Fibroblast of lung (primary cell): Measurements from ENCODE around the gene VAPB. TPM values are rescaled to one million over a fixed set of nuclear protein-coding genes. Genes with fewer than 3 reads are reported as not detected.

Experiments
- DNase-seq, 2 donors: peaks; one replicate each; pipeline versions ENCODE4 v3.0.0 to v3.0.0-alpha.2; 2010; ENCODE audit warnings: low read depth in 2 of 2
- H2AFZ ChIP-seq: 2 replicates; pipeline ENCODE4 v1.5.1; 2012; ENCODE audit warnings: low read length, control low read depth, inconsistent platforms
- H3K27ac ChIP-seq: 2 replicates; pipeline ENCODE4 v1.5.1; 2011; ENCODE audit warnings: low read length, control low read depth; ENCODE audit not compliant: insufficient read depth
- H3K27me3 ChIP-seq: 2 replicates; pipeline ENCODE4 v1.5.1; 2011; ENCODE audit warnings: mild to moderate bottlenecking, low read length; ENCODE audit not compliant: control insufficient read depth, insufficient read depth
- H3K36me3 ChIP-seq: 2 replicates; pipeline ENCODE4 v1.5.1; 2011; ENCODE audit warnings: low read length; ENCODE audit not compliant: control insufficient read depth, insufficient read depth
- H3K4me1 ChIP-seq: 2 replicates; pipeline ENCODE4 v1.5.1; 2011; ENCODE audit warnings: low read length; ENCODE audit not compliant: control insufficient read depth, insufficient read depth; ENCODE audit errors: extremely low read depth
- H3K4me2 ChIP-seq: 2 replicates; pipeline ENCODE4 v1.5.1; 2011; ENCODE audit warnings: low read length, control low read depth; ENCODE audit not compliant: insufficient read depth; ENCODE audit errors: extremely low read depth
- H3K4me3 ChIP-seq, 4 experiments: fragments of 200-600 bp in 1 of 4; sonication (generic) in 1 of 4; replicated peaks in 1 of 4; 2 replicates each; pipeline ENCODE4 v1.5.1; 2011 to 2016; ENCODE audit warnings: low read length in 4 of 4, low read depth in 3 of 4, mild to moderate bottlenecking in 3 of 4, control low read depth in 2 of 4, inconsistent platforms in 1 of 4, mixed read lengths in 1 of 4; ENCODE audit not compliant: insufficient read depth in 1 of 4; ENCODE audit errors: control extremely low read depth in 1 of 4
- H3K79me2 ChIP-seq: 2 replicates; pipeline ENCODE4 v1.5.1; 2012; ENCODE audit warnings: mild to moderate bottlenecking, low read length, inconsistent platforms; ENCODE audit not compliant: control insufficient read depth, insufficient read depth
- H3K9ac ChIP-seq: 2 replicates; pipeline ENCODE4 v1.5.1; 2011; ENCODE audit warnings: mild to moderate bottlenecking, low read length, control low read depth; ENCODE audit not compliant: insufficient read depth
- H3K9me3 ChIP-seq: 2 replicates; pipeline ENCODE4 v1.5.1; 2012; ENCODE audit warnings: low read depth, low read length; ENCODE audit not compliant: control insufficient read depth, insufficient read depth
- H4K20me1 ChIP-seq: 2 replicates; pipeline ENCODE4 v1.5.1; 2011; ENCODE audit warnings: low read length; ENCODE audit not compliant: control insufficient read depth, insufficient read depth; ENCODE audit errors: extremely low read depth
- EZH2 ChIP-seq: IDR thresholded peaks from 2 replicates; pipeline ENCODE4 v1.5.1; 2012; ENCODE audit warnings: low read length, control low read depth, mild to moderate bottlenecking; ENCODE audit errors: missing control alignments
- polyA plus RNA-seq, 2 donors: library from polyadenylated mRNA; depleted of rRNA in 1 of 2; stranded (reverse) in 1 of 2; unstranded in 1 of 2; fragments of >200 nt; gene quantifications; 2 replicates each; pipeline ENCODE4 v1.2.1, GENCODE V29; 2011 to 2012; ENCODE audit warnings: missing spikeins in 1 of 2
- total RNA-seq: library from RNA; depleted of rRNA; stranded (reverse); fragments of >200 nt; gene quantifications from 2 replicates; pipeline ENCODE4 v1.2.1, GENCODE V29; 2014
- TF ChIP-seq, protein P1 (sequence below), 2 donors: IDR thresholded peaks in 1 of 2; conservative IDR thresholded peaks in 1 of 2; 1 replicate in 1 of 2; 2 replicates in 1 of 2; pipeline ENCODE4 v1.5.1; 2011 to 2012; ENCODE audit warnings: low read length in 2 of 2, control low read depth in 1 of 2, inconsistent platforms in 1 of 2, low read depth in 1 of 2, mild to moderate bottlenecking in 1 of 2

VAPB gene
- total and polyA plus RNA-seq, 2 donors (not counting 1 experiment from before 2014, with no cell fraction given), result 13.0 to 43.7 TPM

DNA sequence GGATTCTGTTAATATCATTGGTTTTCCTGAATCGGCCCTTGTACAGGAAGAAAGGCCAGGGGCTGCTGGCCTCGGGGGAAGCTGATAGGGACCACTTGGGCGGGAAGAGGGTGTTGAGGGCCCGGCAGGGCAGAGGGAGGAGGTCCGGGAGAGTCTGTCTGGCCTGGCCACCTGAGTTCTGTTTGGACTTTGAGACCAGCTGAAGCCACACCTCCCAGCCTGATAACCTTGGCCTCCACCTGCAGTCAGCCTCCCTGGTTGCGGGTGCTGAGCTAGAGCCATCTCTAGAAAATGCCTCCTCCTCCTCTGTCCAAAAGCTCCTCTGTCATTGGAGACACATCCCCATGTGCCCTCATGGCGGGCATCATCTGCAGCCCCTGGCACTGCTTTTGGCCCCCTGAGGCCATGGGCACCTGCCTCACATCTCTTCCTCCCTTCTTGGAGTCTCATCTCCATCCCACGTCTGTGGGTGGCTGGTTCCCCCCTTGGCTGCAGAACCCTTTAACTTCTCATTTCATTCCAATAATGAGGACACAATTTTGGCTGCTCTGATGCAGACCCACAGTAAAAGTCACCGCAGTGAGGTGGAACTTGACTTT is 109.5 kb downstream of the VAPB start:
- Histone ChIP-seq H3K9ac (no peak overlapping the region), H2AFZ (no peak overlapping the region), H3K79me2 (no peaks in the 10 kb centered on the region), H3K9me3 (no peaks in the 10 kb centered on the region), H3K36me3 (no peaks in the 10 kb centered on the region), H3K4me1 (no peaks in the 10 kb centered on the region), H3K4me3 (no peak overlapping the region), H3K27ac (no peak overlapping the region), H3K4me2 (no peak overlapping the region), H3K27me3 (no peaks in the 10 kb centered on the region), H4K20me1 (no peaks in the 10 kb centered on the region)
- DNase-seq, result no peak
- TF ChIP-seq EZH2, result no peak
- TF ChIP-seq, protein P1, sequence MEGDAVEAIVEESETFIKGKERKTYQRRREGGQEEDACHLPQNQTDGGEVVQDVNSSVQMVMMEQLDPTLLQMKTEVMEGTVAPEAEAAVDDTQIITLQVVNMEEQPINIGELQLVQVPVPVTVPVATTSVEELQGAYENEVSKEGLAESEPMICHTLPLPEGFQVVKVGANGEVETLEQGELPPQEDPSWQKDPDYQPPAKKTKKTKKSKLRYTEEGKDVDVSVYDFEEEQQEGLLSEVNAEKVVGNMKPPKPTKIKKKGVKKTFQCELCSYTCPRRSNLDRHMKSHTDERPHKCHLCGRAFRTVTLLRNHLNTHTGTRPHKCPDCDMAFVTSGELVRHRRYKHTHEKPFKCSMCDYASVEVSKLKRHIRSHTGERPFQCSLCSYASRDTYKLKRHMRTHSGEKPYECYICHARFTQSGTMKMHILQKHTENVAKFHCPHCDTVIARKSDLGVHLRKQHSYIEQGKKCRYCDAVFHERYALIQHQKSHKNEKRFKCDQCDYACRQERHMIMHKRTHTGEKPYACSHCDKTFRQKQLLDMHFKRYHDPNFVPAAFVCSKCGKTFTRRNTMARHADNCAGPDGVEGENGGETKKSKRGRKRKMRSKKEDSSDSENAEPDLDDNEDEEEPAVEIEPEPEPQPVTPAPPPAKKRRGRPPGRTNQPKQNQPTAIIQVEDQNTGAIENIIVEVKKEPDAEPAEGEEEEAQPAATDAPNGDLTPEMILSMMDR (conservative IDR thresholded peaks at IDR 0.05 in 1 of 2, IDR thresholded peaks at IDR 0.05 in 1 of 2; ENCODE audit: low read depth in 1 of 2, low read length in 2 of 2), result no peak

DNA sequence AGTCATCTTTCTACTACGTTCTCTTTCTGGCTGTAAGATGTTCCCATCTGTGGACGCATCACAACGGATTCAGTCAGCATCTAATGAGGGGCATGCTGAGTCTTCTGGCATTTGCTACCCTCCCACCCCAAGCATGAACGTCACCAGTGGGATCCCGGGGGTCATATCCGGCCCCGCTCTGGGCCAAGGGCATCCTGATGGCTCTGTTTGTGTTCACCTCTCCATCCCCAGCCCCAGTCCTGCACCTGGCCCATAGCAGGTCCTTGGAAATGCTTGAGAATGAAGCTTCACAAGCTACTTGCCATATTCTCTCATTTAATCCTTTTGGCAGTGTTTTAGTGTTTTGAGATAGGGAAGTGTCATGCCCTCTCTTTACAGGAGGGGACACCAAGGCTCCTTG is 111.2 kb downstream of the VAPB start:
- TF ChIP-seq, protein P1 (conservative IDR thresholded peaks at IDR 0.05 in 1 of 2, IDR thresholded peaks at IDR 0.05 in 1 of 2; ENCODE audit: low read depth in 1 of 2, low read length in 2 of 2), result no peak
- no peak for TF ChIP-seq EZH2
- Histone ChIP-seq H3K4me1 (no peaks in the 10 kb centered on the region), H3K36me3 (no peaks in the 10 kb centered on the region), H3K9ac (no peak overlapping the region), H3K27ac (no peak overlapping the region), H3K4me3 (no peak overlapping the region), H3K9me3 (no peaks in the 10 kb centered on the region), H2AFZ (no peak overlapping the region), H4K20me1 (no peaks in the 10 kb centered on the region), H3K27me3 (no peaks in the 10 kb centered on the region), H3K79me2 (no peaks in the 10 kb centered on the region), H3K4me2 (no peak overlapping the region)
- no peak for DNase-seq

Other genes starting within 250 kb of the VAPB start
- gene ANKRD60, start 160.6 kb upstream of the VAPB start, total RNA-seq, result not detected in 2 replicates
- gene ANKRD60, start 160.6 kb upstream of the VAPB start, polyA plus RNA-seq, result not detected in 2 replicates
- 12.8 and 13.7 TPM in 2 replicates for gene RAB22A, start 79.5 kb upstream of the VAPB start, total RNA-seq
- gene RAB22A, start 79.5 kb upstream of the VAPB start, polyA plus RNA-seq, result 19.5 and 20.6 TPM in 2 replicates
- 0.99 and 1.0 TPM in 2 replicates for gene APCDD1L, start 126.2 kb downstream of the VAPB start, total RNA-seq
- 0.18 and 1.6 TPM in 2 replicates for gene APCDD1L, start 126.2 kb downstream of the VAPB start, polyA plus RNA-seq